ENCODE measurements around the gene PTPRF.
"Not testable (repeated sequence)": the region's sequence is repeated elsewhere in the genome, so short reads cannot be mapped to it uniquely, and the experiment has no call there.

PTPRF gene

DNA sequence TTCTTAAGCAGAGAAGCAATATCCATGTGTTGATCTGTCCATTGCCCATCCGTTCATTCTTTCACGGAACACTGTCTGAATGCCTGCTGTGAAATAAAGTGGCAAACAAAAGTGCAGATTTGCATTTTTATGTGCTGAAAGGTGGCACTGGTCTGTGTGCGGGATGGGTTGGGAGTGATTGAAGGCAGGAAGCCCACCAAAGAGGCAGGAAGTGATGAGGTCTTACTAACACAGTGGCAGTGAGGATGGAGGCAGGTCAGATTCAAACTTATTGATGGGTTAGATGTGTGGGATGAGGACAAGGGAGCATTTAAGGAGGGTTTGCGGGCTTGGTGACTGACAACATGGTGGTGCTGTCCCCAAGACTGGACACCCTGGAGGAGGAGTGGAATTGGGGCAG is 8.3 kb downstream of the PTPRF start:
- no peak for DNase-seq

GRCh38 chr1:43539726-43540434 is 9.2 kb downstream of the PTPRF start:
- DNase-seq, result no peak

DNA sequence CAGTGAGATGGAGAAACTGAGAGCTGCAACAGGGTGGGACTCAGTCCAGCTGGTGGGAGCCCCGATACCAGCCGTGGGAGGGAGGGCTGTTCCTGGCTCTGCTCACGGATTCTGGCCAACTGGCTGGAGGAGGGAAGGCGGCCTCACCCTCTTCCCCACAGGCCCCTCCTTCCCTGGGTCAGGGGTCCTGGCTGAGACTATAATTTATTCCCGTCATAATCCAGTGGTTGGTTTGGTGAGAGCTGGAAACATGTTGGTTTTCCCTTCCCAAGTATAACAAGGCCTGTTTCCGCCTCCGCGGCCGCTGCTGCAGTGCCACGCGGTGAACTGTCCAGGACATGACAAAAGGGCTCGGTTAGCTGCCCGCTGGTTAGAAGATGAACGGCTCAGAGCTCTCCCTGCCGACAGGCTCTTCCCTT is 10.0 kb downstream of the PTPRF start:
- no peak for DNase-seq

DNA sequence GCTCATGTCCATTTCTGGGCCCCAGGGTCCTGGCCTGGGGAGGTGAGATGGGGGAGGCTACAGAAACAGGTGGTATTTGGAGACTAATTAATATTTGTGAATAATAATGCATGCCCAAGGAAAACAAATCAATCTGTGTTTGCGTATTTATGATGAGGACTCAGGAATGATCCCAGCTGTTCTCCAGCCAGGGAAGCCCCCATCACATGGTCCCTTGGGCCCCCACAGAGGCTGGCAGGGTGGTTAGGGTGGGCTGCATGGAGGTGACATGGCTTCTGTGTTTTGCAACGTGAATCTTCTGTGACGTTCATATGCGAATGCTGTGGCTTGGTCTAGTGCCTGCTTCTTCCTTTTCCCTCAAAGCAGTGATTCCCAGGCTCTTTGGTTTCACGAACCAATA is 10.5 kb downstream of the PTPRF start:
- DNase-seq, result no peak

- DNase-seq, result peak; percentile 27
Observed at GRCh38 chr1:43541721-43542401, 11.2 kb downstream of the PTPRF start.

GRCh38 chr1:43542527-43543458 is 12.1 kb downstream of the PTPRF start:
- DNase-seq, result no peak

DNA sequence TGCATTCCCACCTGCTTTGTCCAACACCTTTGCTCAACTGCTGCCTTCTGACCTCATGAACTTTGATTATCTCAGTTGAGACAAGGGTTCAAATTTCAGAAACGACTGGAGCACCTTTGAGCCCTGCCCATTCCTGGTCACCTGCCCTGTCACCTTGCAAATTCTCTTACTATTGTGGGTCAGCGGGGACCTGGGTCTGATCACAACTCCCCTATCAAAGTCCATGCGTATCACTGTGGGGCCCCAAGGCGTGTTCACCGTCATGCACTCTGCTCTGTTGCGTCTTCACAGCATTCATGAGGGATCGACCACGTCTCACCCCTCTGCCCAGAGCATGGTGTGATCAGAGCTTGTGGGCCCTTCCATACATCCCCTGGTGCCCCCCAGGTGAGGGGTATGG is 12.9 kb downstream of the PTPRF start:
- DNase-seq, result no peak

GRCh38 chr1:43545339-43545694 is 14.6 kb downstream of the PTPRF start:
- no peak for DNase-seq

- no peak for DNase-seq
Observed at GRCh38 chr1:43545695-43546387, 15.2 kb downstream of the PTPRF start.

DNA sequence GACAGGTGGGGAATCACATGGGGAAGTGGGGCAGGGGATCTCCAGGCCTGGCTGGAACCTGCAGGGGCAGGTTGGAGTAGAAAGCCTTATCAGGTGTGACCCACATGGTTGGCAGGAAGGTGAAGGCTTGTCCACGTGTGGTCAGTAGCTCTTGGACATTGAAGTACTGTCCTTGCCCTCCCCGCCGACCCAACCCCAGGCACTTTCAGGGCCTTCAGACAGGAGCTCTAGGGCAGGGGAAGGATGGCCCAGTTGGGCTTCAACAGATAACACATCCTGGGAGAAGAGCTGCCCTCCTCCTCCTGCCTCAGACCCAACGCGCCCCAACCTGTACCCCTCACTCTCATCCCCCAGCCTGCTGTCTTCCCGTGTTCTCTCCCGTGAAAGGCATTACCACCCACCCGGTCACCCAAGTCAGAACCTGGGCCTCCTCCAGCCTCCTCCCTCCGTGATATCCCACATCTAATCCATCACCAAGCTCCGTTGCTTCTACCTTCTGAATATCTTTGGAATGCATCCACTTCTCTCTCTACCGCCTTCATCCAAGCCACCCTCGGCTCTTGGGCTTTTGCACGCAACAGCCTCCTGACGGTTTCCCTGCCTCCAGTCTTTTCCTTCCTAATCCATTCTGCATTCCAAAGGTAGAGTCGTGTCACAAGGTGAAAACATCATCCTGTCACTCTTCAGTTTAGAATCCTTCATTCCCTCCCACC is 15.9 kb downstream of the PTPRF start:
- DNase-seq, result no peak

DNA sequence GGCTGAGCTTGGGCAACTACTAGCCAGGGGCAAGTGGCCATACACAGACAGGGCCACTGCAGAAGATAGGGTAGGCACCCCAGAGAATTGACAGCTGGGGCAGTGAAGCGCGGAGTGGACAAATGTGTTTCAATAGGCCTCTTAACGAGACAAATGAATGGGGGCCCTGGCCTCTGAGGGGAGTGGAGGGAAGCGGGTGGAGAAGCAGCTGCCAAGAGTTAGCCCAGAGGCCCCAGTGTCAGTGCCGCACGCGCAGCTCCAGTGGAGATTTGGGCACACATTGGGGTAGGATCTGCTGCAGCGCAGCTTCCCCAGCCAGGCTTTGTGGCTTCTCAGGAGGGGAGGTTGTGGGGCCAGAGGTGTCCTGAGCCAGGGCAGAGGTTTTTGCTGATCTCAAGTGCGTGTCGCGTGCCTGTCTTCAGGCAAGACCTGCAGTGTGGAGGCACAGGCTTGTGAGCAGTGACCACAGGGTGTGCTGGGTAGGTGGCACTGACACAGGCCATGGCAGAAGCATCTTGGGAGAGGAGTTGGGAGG is 16.9 kb downstream of the PTPRF start:
- DNase-seq, result peak; percentile 70

- DNase-seq, result no peak
Observed at GRCh38 chr1:43548285-43549271, 17.9 kb downstream of the PTPRF start.

DNA sequence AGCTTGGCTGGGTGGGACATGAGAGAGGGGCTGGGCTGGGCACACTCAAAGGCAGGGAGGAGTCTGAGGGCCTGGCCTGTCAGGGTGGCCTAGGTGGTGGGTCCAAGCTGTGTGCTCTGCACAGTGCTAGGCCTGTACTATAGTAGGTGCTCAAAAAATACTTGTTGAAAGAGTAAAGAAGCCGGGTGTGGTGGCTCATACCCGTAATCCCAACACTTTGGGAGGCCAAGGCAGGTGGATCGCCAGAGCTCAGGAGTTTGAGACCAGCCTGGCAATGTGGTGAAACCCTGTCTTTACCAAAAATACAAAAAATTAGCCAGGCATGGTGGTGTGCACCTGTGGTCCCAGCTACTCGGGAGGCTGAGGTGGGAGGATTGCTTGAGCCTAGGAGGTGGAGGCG is 18.7 kb downstream of the PTPRF start:
- DNase-seq, result not testable (repeated sequence)

- DNase-seq, result peak; percentile 22
Observed at GRCh38 chr1:43549921-43550597, 19.4 kb downstream of the PTPRF start.

GRCh38 chr1:43550598-43551246 is 20.0 kb downstream of the PTPRF start:
- DNase-seq, result no peak

GRCh38 chr1:43551396-43551888 is 20.8 kb downstream of the PTPRF start:
- no peak for DNase-seq

GRCh38 chr1:43552059-43552742 is 21.5 kb downstream of the PTPRF start:
- DNase-seq, result no peak

- peak; percentile 23 for DNase-seq
Observed at GRCh38 chr1:43552813-43553212, 22.1 kb downstream of the PTPRF start.
